B cell (primary cell): ENCODE data around the gene TPSG1. TPM values are rescaled to one million over a fixed set of nuclear protein-coding genes. Genes with fewer than 3 reads are reported as not detected.

Experiments used
- ATAC-seq: fragments of 200-7000 bp; cut with Tn5 transposase; one replicate; pipeline ENCODE4 v1.10.0; 2021; ENCODE audit warnings: low read depth, mild to moderate bottlenecking, moderate number of reproducible peaks, moderate library complexity
- CTCF ChIA-PET: fragments of 350-600 bp; sonication (Branson Sonifier 250); formaldehyde crosslinking; loops from one replicate; lab custom pipeline; 2021; ENCODE audit warnings: antibody characterized with exemption, inconsistent platforms; lab: Charles Lee
- POLR2A ChIA-PET: fragments of 350-600 bp; sonication (Branson Sonifier 250); formaldehyde crosslinking; loops from one replicate; lab custom pipeline; 2021; ENCODE audit warnings: antibody characterized with exemption; lab: Charles Lee
- DNase-seq: peaks from one replicate; pipeline ENCODE4 v3.0.0; 2013
- H2AFZ ChIP-seq: 2 replicates; pipeline ENCODE4 v1.6.1; 2012; ENCODE audit warnings: mild to moderate bottlenecking, low read depth, low read length; ENCODE audit not compliant: insufficient read depth, poor library complexity, severe bottlenecking
- H3K27ac ChIP-seq, 2 donors: 1 replicate in 1 of 2; 2 replicates in 1 of 2; pipeline ENCODE4 v1.5.1; 2012 to 2013; ENCODE audit warnings: low read length in 2 of 2, mild to moderate bottlenecking in 2 of 2, moderate library complexity in 1 of 2
- H3K27me3 ChIP-seq, 4 experiments: fragments of 200-600 bp in 1 of 4; sonication (generic) in 1 of 4; replicated peaks in 1 of 4; 1 replicate in 2 of 4; 2 replicates in 2 of 4; pipeline versions ENCODE4 v1.6.1 to v1.7.0; 2013 to 2016; ENCODE audit warnings: low read length in 3 of 4, mild to moderate bottlenecking in 2 of 4, mixed read lengths in 1 of 4, moderate library complexity in 1 of 4; ENCODE audit not compliant: insufficient read depth in 4 of 4, control insufficient read depth in 3 of 4; ENCODE audit errors: control extremely low read depth in 1 of 4
- H3K36me3 ChIP-seq, 2 experiments: replicated peaks in 1 of 2; 1 replicate in 1 of 2; 2 replicates in 1 of 2; pipeline versions ENCODE4 v1.6.1 to v1.7.1; 2013; ENCODE audit warnings: low read length in 1 of 2; ENCODE audit not compliant: insufficient read depth in 2 of 2, control insufficient read depth in 1 of 2; ENCODE audit errors: control extremely low read depth in 1 of 2, extremely low read depth in 1 of 2
- H3K4me1 ChIP-seq, 2 donors: fragments of 200-600 bp in 1 of 2; sonication (generic) in 1 of 2; 1 replicate in 1 of 2; 2 replicates in 1 of 2; pipeline versions ENCODE4 v1.5.1 to v1.6.1; 2013 to 2017; ENCODE audit warnings: low read length in 2 of 2; ENCODE audit not compliant: control insufficient read depth in 2 of 2, insufficient read depth in 2 of 2
- H3K4me2 ChIP-seq: replicated peaks from 2 replicates; pipeline ENCODE3; 2012; ENCODE audit warnings: mild to moderate bottlenecking, low read depth, low read length; ENCODE audit not compliant: poor library complexity, severe bottlenecking
- H3K4me3 ChIP-seq, 5 experiments: fragments of 200-600 bp in 1 of 5; sonication (generic) in 1 of 5; 1 replicate in 3 of 5; 2 replicates in 2 of 5; pipeline versions ENCODE4 v1.5.1 to v1.7.0; 2011 to 2016; ENCODE audit warnings: low read length in 4 of 5, mild to moderate bottlenecking in 4 of 5, low read depth in 2 of 5, control low read depth in 1 of 5, moderate library complexity in 1 of 5; ENCODE audit not compliant: insufficient read depth in 1 of 5; ENCODE audit errors: control extremely low read depth in 1 of 5, extremely low read depth in 1 of 5
- H3K79me2 ChIP-seq: fragments of 200-600 bp; sonication (generic); one replicate; pipeline ENCODE4 v1.6.0; 2016; ENCODE audit warnings: low read length; ENCODE audit not compliant: control insufficient read depth, insufficient read depth
- H3K9ac ChIP-seq: fragments of 200-600 bp; sonication (generic); 2 replicates; pipeline ENCODE4 v1.6.1; 2017; ENCODE audit warnings: mild to moderate bottlenecking, low read length, moderate library complexity
- H3K9me3 ChIP-seq, 3 donors: one replicate each; pipeline versions ENCODE4 v1.6.1 to v1.7.1; 2013; ENCODE audit warnings: low read length in 2 of 3; ENCODE audit not compliant: control insufficient read depth in 2 of 3, insufficient read depth in 1 of 3; ENCODE audit errors: control extremely low read depth in 1 of 3
- H4K20me1 ChIP-seq: 2 replicates; pipeline ENCODE4 v1.6.0; 2012; ENCODE audit warnings: mild to moderate bottlenecking, low read length; ENCODE audit not compliant: insufficient read depth, control insufficient read depth, poor library complexity, severe bottlenecking
- H3K27ac Mint-ChIP-seq: one replicate; pipeline ENCODE4 v1.8.0; 2021; ENCODE audit warnings: mixed read lengths
- H3K27me3 Mint-ChIP-seq: one replicate; pipeline ENCODE4 v1.8.0; 2021; ENCODE audit warnings: mixed read lengths
- H3K4me1 Mint-ChIP-seq: one replicate; pipeline ENCODE4 v1.8.0; 2021; ENCODE audit warnings: mixed read lengths
- H3K4me3 Mint-ChIP-seq: one replicate; pipeline ENCODE4 v1.8.0; 2021; ENCODE audit warnings: mixed read lengths
- H3K9me3 Mint-ChIP-seq: one replicate; pipeline ENCODE4 v1.8.0; 2022; ENCODE audit warnings: mixed read lengths; ENCODE audit not compliant: insufficient read depth
- EZH2 ChIP-seq: IDR thresholded peaks from 2 replicates; pipeline ENCODE4 v1.6.1; 2012; ENCODE audit warnings: borderline replicate concordance, low read depth, mild to moderate bottlenecking, moderate library complexity, low read length; ENCODE audit not compliant: insufficient read depth, poor library complexity, severe bottlenecking
- WGBS: methylation state at CpG from one replicate; pipeline ENCODE4 v1.1.5; 2013; ENCODE audit warnings: missing lambda C conversion rate; ENCODE audit not compliant: insufficient coverage; 5-methylcytosine and 5-hydroxymethylcytosine counted together
- intact Hi-C: fragments of 100-400 bp; cut with micrococcal nuclease; formaldehyde crosslinking; loops from one replicate; pipeline ENCODE4 v1.10.0; 2022
- polyA plus RNA-seq: library from polyadenylated mRNA; depleted of rRNA; stranded (reverse); fragments of >200 nt; gene quantifications from 2 replicates; pipeline ENCODE4 v1.2.3, GENCODE V29; 2012
- total RNA-seq, 2 donors: library from RNA; stranded (reverse); fragments of 120-200 nt in 1 of 2; gene quantifications; 1 replicate in 1 of 2; 2 replicates in 1 of 2; pipeline versions ENCODE4 v1.2.3 to v1.2.4, GENCODE V29; 2013 to 2022
- TF ChIP-seq, protein P1 (sequence below): fragments of 200-600 bp; IDR thresholded peaks from one replicate; pipeline ENCODE4 v1.8.0; 2022; ENCODE audit warnings: antibody characterized with exemption, mild to moderate bottlenecking

TPSG1 gene
- total and polyA plus RNA-seq, 2 donors (not counting 1 experiment from before 2014, with no cell fraction given), result not detected

DNA sequence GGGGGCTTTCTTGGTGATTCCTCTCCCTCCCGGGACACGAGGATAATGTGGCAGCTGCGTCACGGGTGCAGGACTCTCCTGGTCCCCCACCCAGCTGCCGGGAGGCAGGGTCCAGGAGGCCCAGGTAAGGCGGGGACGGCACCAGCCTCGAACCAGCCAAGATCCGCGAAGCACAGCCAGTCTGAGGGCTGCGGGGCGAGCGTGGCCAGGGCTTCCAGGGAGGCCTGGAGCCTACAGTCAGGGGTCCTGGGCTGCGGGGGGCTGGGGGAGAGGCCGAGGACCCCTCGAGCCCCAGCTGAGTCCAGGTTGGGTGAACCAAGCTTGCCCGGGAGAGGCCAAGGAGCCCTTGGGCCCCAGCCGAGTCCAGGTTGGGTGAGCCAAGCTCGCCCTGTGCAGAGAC lies 40.8 kb upstream of the TPSG1 start:
- no peak overlapping the region for H3K4me3 Mint-ChIP-seq
- intact Hi-C loops, result no loop called here
- no peaks in the 10 kb centered on the region for H3K36me3 ChIP-seq
- H3K4me1 Mint-ChIP-seq, result no peaks in the 10 kb centered on the region
- H3K27me3 ChIP-seq, result peaks cover 0 to 24% (median 7%) of the 10 kb centered on the region in 4 experiments
- ChIA-PET POLR2A (no interaction called here), CTCF (no interaction called here)
- no peak overlapping the region for H3K4me3 ChIP-seq
- no peak overlapping the region for H2AFZ ChIP-seq
- no peaks in the 10 kb centered on the region for H3K4me1 ChIP-seq
- H3K27me3 Mint-ChIP-seq, result peaks cover 20% of the 10 kb centered on the region
- WGBS, result 89% methylated on average over 19 of the region's 19 CpGs
- no peak overlapping the region for H3K4me2 ChIP-seq
- H3K9me3 ChIP-seq, result peaks cover 0 to 4% (median 0%) of the 10 kb centered on the region in 3 donors
- H3K9ac ChIP-seq, result no peak overlapping the region
- no peak for ATAC-seq
- DNase-seq, result no peak
- no peak for TF ChIP-seq EZH2
- TF ChIP-seq, protein P1, sequence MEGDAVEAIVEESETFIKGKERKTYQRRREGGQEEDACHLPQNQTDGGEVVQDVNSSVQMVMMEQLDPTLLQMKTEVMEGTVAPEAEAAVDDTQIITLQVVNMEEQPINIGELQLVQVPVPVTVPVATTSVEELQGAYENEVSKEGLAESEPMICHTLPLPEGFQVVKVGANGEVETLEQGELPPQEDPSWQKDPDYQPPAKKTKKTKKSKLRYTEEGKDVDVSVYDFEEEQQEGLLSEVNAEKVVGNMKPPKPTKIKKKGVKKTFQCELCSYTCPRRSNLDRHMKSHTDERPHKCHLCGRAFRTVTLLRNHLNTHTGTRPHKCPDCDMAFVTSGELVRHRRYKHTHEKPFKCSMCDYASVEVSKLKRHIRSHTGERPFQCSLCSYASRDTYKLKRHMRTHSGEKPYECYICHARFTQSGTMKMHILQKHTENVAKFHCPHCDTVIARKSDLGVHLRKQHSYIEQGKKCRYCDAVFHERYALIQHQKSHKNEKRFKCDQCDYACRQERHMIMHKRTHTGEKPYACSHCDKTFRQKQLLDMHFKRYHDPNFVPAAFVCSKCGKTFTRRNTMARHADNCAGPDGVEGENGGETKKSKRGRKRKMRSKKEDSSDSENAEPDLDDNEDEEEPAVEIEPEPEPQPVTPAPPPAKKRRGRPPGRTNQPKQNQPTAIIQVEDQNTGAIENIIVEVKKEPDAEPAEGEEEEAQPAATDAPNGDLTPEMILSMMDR, result no peak
- no peaks in the 10 kb centered on the region for H4K20me1 ChIP-seq
- H3K27ac Mint-ChIP-seq, result no peak overlapping the region
- peaks cover 5% of the 10 kb centered on the region for H3K9me3 Mint-ChIP-seq
- H3K27ac ChIP-seq, result no peak overlapping the region
- H3K79me2 ChIP-seq, result no peaks in the 10 kb centered on the region

DNA sequence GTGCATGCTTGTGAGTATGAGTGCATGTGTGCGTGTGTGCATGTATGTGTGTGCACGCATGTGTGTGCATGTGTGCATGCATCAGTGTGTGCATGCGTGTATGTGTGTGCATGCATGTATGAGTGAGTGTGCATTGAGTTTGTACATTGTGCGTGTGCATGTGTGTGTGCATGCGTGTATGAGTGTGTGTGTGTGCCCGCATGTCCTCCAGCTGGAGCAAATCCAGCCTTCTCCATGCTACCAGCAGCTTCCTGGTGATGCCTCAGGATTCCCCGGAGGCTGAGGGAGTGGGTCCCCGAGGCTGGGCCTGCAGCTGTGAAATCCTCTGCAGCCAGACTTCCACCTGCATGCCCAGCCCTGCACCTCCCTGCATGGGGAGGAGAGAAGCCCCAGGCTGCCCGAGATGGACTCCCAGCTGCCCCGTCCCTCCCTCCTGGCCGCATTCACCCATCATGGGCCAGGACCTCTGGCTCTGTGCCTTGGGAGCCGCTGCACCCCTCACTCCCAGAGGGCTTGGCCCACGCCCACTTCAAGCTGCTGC lies 40.1 kb upstream of the TPSG1 start:
- H2AFZ ChIP-seq, result no peak overlapping the region
- 84% methylated on average over 11 of the region's 13 CpGs for WGBS
- POLR2A ChIA-PET, result no interaction called here
- H3K4me2 ChIP-seq, result no peak overlapping the region
- CTCF ChIA-PET, result no interaction called here
- TF ChIP-seq, protein P1, result no peak
- no peak for TF ChIP-seq EZH2
- H3K27me3 ChIP-seq, result peaks cover 0 to 31% (median 7%) of the 10 kb centered on the region in 4 experiments
- Mint-ChIP-seq H3K9me3 (peaks cover 5% of the 10 kb centered on the region), H3K4me3 (no peak overlapping the region), H3K4me1 (no peaks in the 10 kb centered on the region), H3K27ac (no peak overlapping the region), H3K27me3 (peaks cover 19% of the 10 kb centered on the region)
- ATAC-seq (no peak), DNase-seq (no peak)
- H3K79me2 ChIP-seq, result no peaks in the 10 kb centered on the region
- no peak overlapping the region for H3K4me3 ChIP-seq
- H3K36me3 ChIP-seq, result no peaks in the 10 kb centered on the region
- no peak overlapping the region for H3K27ac ChIP-seq
- intact Hi-C loops, result no loop called here
- no peaks in the 10 kb centered on the region for H3K4me1 ChIP-seq
- H3K9me3 ChIP-seq, result peaks cover 0 to 4% (median 0%) of the 10 kb centered on the region in 3 donors
- H3K9ac ChIP-seq, result no peak overlapping the region
- H4K20me1 ChIP-seq, result no peaks in the 10 kb centered on the region
